ENCODE measurements around the gene LMO1.

DNA sequence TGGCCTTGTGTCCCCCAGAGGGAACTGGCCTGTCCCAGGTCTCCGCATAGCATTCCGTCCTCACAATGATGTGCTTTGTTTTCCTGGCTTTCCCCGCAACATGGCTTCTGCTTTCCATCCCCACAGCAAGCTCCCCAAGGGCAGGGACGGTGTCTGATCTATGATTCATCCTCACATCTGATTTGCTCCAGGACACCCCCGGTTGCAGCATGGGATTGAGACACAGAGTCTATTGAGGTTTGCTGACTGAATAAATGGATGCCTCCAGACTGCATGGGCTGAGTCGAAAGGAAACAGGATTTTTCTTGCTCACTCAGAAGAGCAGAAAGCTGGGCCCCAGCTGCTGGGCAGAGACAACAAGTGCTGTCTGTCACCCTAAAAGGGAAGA is 40.2 kb downstream of the LMO1 start:
- TF ChIP-seq, protein P1, sequence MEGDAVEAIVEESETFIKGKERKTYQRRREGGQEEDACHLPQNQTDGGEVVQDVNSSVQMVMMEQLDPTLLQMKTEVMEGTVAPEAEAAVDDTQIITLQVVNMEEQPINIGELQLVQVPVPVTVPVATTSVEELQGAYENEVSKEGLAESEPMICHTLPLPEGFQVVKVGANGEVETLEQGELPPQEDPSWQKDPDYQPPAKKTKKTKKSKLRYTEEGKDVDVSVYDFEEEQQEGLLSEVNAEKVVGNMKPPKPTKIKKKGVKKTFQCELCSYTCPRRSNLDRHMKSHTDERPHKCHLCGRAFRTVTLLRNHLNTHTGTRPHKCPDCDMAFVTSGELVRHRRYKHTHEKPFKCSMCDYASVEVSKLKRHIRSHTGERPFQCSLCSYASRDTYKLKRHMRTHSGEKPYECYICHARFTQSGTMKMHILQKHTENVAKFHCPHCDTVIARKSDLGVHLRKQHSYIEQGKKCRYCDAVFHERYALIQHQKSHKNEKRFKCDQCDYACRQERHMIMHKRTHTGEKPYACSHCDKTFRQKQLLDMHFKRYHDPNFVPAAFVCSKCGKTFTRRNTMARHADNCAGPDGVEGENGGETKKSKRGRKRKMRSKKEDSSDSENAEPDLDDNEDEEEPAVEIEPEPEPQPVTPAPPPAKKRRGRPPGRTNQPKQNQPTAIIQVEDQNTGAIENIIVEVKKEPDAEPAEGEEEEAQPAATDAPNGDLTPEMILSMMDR (IDR thresholded peaks at IDR 0.05; ENCODE audit: poor library complexity), result no peak
- TF ChIP-seq EZH2 (IDR thresholded peaks at IDR 0.05; ENCODE audit: borderline replicate concordance), result no peak
